Ovary (tissue), 3 donors: Measurements from ENCODE around the gene WNT6.

Source experiments
- EP300 ChIP-seq: sonication (generic); formaldehyde crosslinking; IDR thresholded peaks from one replicate; pipeline ENCODE4 v1.6.1; 2017; ENCODE audit warnings: antibody characterized with exemption
- POLR2A ChIP-seq: fragments of 450-650 bp; IDR thresholded peaks from one replicate; pipeline ENCODE4 v1.6.1; 2017; ENCODE audit warnings: antibody characterized with exemption, mild to moderate bottlenecking, moderate library complexity
- TF ChIP-seq, protein P1 (sequence below), 3 donors: fragments of 450-650 bp in 2 of 3; fragments of 200-600 bp in 1 of 3; IDR thresholded peaks; one replicate each; pipeline versions ENCODE4 v1.5.1 to v1.8.0; 2016 to 2022; ENCODE audit warnings: antibody characterized with exemption in 3 of 3, mild to moderate bottlenecking in 1 of 3
- donor health status: DM: no; HTN: no; CAD: no.

DNA sequence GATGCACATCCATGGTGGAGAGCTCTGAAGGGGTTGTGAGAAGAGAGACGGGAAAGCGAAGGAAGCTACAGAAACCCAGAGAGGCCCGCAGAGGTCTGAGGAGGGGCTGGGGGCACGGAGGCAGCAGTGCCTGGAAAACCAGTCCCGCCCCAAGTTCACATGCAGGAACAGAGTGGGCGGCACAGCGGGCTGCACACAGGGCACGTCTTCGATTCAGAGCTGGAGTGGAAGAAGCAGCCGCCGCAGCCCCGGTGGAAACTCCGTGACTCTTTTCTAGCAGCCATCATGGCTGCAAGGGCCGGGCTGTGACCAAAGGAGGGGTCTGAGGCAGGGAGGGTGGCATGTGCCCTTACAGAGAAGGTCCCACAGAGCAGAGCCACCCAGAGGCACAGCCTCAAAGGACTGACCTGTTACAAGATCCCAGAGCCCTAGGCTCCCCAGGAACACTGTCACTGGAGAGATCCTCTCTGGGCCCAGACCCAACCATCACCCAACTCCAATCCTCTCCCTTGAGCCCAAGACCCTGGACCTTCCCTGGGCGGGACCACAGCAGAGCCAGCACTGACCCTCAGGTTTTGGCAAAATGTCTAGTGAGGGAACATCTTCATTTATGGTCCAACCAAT is 38.7 kb upstream of the WNT6 start:
- TF ChIP-seq, protein P1, sequence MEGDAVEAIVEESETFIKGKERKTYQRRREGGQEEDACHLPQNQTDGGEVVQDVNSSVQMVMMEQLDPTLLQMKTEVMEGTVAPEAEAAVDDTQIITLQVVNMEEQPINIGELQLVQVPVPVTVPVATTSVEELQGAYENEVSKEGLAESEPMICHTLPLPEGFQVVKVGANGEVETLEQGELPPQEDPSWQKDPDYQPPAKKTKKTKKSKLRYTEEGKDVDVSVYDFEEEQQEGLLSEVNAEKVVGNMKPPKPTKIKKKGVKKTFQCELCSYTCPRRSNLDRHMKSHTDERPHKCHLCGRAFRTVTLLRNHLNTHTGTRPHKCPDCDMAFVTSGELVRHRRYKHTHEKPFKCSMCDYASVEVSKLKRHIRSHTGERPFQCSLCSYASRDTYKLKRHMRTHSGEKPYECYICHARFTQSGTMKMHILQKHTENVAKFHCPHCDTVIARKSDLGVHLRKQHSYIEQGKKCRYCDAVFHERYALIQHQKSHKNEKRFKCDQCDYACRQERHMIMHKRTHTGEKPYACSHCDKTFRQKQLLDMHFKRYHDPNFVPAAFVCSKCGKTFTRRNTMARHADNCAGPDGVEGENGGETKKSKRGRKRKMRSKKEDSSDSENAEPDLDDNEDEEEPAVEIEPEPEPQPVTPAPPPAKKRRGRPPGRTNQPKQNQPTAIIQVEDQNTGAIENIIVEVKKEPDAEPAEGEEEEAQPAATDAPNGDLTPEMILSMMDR (IDR thresholded peaks at IDR 0.05), result no peak
- TF ChIP-seq POLR2A, result no peak
- no peak for TF ChIP-seq EP300
